ENCODE measurements around the gene RALGPS1.

GRCh38 chr9:127155314-127155960 lies 240.9 kb downstream of the RALGPS1 start:
- TF ChIP-seq, protein P1, sequence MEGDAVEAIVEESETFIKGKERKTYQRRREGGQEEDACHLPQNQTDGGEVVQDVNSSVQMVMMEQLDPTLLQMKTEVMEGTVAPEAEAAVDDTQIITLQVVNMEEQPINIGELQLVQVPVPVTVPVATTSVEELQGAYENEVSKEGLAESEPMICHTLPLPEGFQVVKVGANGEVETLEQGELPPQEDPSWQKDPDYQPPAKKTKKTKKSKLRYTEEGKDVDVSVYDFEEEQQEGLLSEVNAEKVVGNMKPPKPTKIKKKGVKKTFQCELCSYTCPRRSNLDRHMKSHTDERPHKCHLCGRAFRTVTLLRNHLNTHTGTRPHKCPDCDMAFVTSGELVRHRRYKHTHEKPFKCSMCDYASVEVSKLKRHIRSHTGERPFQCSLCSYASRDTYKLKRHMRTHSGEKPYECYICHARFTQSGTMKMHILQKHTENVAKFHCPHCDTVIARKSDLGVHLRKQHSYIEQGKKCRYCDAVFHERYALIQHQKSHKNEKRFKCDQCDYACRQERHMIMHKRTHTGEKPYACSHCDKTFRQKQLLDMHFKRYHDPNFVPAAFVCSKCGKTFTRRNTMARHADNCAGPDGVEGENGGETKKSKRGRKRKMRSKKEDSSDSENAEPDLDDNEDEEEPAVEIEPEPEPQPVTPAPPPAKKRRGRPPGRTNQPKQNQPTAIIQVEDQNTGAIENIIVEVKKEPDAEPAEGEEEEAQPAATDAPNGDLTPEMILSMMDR (IDR thresholded peaks at IDR 0.05), result no peak
- no peak for TF ChIP-seq POLR2AphosphoS5 (IDR thresholded peaks at IDR 0.05; ENCODE audit: insufficient read depth in 1 of 2, low read depth in 1 of 2)

Measured in vagina (tissue), 2 donors.